T-helper 1 cell treated with Interleukin-12 subunit alpha and Interleukin-12 subunit beta and Interleukin-4 antibody, amounts not matched to agents 30 μg/mL and 1 μg/mL, for 36 hours (primary cell): ENCODE results near the gene SMIM1.

Experiments used
- H3K27ac Mint-ChIP-seq: one replicate; pipeline ENCODE4 v1.8.0; 2021; ENCODE audit warnings: mild to moderate bottlenecking, mixed read lengths
- H3K27me3 Mint-ChIP-seq: one replicate; pipeline ENCODE4 v1.8.0; 2021; ENCODE audit warnings: low read depth, mixed read lengths
- H3K36me3 Mint-ChIP-seq: one replicate; pipeline ENCODE4 v1.8.0; 2021; ENCODE audit warnings: low read depth, mixed read lengths
- H3K4me1 Mint-ChIP-seq: one replicate; pipeline ENCODE4 v1.8.0; 2021; ENCODE audit warnings: low read depth, mixed read lengths
- H3K4me3 Mint-ChIP-seq: one replicate; pipeline ENCODE4 v1.8.0; 2021; ENCODE audit warnings: mild to moderate bottlenecking, moderate library complexity, mixed read lengths
- H3K9me3 Mint-ChIP-seq: one replicate; pipeline ENCODE4 v1.8.0; 2021; ENCODE audit warnings: mixed read lengths

Gene SMIM1

DNA sequence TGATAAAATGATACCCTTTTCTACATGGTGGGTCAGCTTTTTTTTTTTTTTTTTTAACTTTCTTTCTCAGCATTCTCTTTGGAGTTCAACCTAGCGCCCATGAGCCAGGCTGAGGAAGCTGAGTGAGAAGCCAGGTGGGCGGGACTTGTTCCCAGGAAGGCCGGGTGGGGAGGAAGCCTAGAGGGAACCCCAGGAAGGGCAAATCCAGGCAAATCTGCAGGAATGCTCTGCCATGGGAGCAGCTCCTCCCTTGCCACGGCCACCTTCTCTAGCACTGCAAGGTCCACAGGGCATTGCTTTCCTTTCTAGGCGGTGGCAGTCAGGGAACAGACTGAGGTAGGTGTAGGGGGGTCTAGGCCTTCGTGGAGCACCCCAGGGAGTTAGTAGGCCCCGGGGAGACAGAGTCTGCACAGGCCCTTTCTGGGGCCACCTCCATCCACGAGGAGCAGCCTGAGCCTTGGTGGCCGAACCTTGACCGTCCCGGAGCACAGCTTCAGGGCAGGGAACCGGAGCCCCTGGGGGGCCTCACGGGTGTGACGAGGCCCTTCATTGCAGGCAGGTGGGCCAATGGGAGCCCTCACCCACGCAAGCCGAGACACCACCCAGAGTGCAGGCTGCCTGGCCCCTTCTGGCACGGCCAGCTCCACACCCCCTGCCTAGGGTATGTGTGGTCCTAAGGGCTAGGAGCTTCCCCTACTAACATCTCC is 38.5 kb upstream of the SMIM1 start:
- Mint-ChIP-seq H3K36me3 (peaks cover 2% of the 10 kb centered on the region), H3K4me3 (no peak overlapping the region), H3K27ac (no peak overlapping the region), H3K4me1 (no peaks in the 10 kb centered on the region), H3K27me3 (no peaks in the 10 kb centered on the region), H3K9me3 (no peaks in the 10 kb centered on the region)

DNA sequence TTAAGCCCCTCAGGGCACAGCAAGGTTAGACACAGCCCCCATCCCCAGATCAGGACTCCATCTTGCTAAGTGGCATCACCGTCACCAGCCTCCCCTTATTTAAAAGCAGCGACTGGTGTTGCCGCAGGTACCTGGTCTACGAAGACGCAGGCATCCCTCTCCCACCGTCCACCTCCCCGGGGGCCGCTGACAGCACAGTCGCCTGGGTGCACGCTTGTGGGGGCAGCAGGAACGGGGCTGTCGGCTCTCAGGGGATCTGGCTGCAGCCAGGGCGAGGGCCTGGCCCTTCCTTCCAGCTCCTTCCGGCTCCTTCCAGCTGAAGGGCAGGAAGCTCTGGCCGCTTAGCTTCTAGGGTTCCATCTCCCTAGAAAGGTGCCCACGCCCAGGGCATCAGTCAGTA is 37.9 kb upstream of the SMIM1 start:
- Mint-ChIP-seq H3K27ac (no peak overlapping the region), H3K4me3 (no peak overlapping the region), H3K9me3 (no peaks in the 10 kb centered on the region), H3K27me3 (no peaks in the 10 kb centered on the region), H3K36me3 (peaks cover 2% of the 10 kb centered on the region), H3K4me1 (no peaks in the 10 kb centered on the region)

GRCh38 chr1:3735027-3735681 is 37.4 kb upstream of the SMIM1 start:
- Mint-ChIP-seq H3K27me3 (no peaks in the 10 kb centered on the region), H3K4me1 (no peaks in the 10 kb centered on the region), H3K36me3 (peaks cover 2% of the 10 kb centered on the region), H3K27ac (no peak overlapping the region), H3K9me3 (no peaks in the 10 kb centered on the region), H3K4me3 (no peak overlapping the region)

DNA sequence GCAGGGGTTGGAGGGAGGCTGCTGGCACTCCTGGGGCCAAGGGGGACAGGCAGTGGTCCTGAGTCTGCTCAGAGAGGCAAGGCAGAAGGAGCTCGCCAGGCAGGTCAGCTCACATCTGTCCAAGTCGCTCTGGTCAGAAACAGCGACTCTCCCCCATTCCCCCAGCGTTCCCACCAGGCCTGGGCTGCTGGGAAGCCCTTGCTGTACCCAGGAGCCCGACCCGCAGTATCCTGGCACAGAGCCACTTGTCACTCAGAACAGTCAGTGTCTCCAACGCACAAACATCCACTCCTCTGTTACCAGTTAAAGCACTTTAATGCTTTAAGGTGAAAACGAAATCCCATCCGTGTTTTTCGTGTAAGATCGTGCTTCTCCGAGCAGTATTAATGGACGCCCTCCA is 36.9 kb upstream of the SMIM1 start:
- H3K9me3 Mint-ChIP-seq, result no peaks in the 10 kb centered on the region
- no peak overlapping the region for H3K27ac Mint-ChIP-seq
- H3K4me1 Mint-ChIP-seq, result no peaks in the 10 kb centered on the region
- no peaks in the 10 kb centered on the region for H3K27me3 Mint-ChIP-seq
- H3K4me3 Mint-ChIP-seq, result no peak overlapping the region
- peaks cover 2% of the 10 kb centered on the region for H3K36me3 Mint-ChIP-seq

DNA sequence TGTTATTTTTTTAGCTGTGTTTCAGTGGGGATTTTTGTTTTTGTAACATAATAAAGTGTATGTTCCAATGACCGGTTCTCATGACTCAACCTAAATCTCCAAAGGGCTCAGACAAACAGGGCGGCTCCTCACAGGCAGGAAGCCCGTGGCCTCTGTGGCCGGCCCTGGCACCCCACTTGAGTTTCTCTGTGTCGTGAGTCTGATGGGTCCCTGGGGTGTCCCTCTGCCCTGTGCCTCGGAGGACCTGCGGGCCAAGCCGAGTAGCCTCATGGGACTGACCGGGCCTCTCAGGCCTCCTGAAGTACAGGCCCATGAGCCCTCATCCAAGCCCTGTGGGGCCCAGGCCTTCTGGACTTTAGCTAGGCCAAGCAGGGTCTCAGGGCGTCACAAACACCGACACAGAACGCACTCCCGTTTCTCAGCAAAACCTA is 36.4 kb upstream of the SMIM1 start:
- Mint-ChIP-seq H3K4me3 (no peak overlapping the region), H3K9me3 (no peaks in the 10 kb centered on the region), H3K4me1 (no peaks in the 10 kb centered on the region), H3K27me3 (no peaks in the 10 kb centered on the region), H3K36me3 (peaks cover 2% of the 10 kb centered on the region), H3K27ac (no peak overlapping the region)

DNA sequence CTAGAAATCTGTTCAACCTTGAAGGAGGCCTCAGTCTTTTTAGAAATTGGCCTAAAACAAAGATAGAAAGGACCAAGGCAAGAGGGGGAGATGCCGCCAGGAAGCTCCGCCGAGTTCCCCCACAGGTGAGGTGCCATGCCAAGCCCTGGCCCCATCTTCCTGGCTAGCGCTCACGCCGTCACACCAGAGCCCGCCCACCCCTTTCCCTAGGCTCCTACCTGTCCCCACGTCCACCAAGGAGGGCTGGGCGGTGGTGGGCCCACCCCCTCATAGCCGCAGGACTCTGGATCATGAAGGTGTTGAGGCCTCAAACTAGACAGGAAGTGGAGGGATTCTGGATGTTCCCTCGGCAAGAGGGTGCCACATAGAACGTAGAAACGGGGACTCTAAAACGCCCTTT is 35.8 kb upstream of the SMIM1 start:
- no peaks in the 10 kb centered on the region for H3K4me1 Mint-ChIP-seq
- no peaks in the 10 kb centered on the region for H3K9me3 Mint-ChIP-seq
- no peaks in the 10 kb centered on the region for H3K27me3 Mint-ChIP-seq
- H3K27ac Mint-ChIP-seq, result no peak overlapping the region
- peaks cover 4% of the 10 kb centered on the region for H3K36me3 Mint-ChIP-seq
- no peak overlapping the region for H3K4me3 Mint-ChIP-seq

GRCh38 chr1:3738943-3739342 is 33.6 kb upstream of the SMIM1 start:
- Mint-ChIP-seq H3K27me3 (no peaks in the 10 kb centered on the region), H3K27ac (no peak overlapping the region), H3K4me3 (no peak overlapping the region), H3K36me3 (peaks cover 4% of the 10 kb centered on the region), H3K4me1 (no peaks in the 10 kb centered on the region), H3K9me3 (no peaks in the 10 kb centered on the region)

DNA sequence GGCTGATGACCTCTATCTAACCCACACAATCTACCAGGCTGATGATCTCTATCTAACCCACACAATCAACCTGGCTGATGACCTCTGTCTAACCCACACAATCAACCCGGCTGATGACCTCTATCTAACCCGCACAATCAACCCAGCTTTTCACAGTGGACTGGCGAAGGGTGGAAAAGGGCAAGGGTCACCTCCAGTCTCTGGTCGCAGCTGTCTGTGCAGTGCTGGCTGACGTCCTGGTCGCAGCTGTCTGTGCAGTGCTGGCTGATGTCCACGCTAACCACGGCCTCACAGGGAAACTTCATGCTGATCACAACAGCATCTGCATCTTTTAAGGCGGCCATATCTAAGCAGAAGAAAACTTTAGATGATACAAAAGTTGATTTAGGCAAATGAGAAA is 32.5 kb upstream of the SMIM1 start:
- H3K36me3 Mint-ChIP-seq, result peaks cover 4% of the 10 kb centered on the region
- H3K27me3 Mint-ChIP-seq, result no peaks in the 10 kb centered on the region
- H3K27ac Mint-ChIP-seq, result no peak overlapping the region
- H3K4me3 Mint-ChIP-seq, result no peak overlapping the region
- no peaks in the 10 kb centered on the region for H3K9me3 Mint-ChIP-seq
- peaks cover 2% of the 10 kb centered on the region for H3K4me1 Mint-ChIP-seq

GRCh38 chr1:3740752-3741151 is 31.8 kb upstream of the SMIM1 start:
- Mint-ChIP-seq H3K4me1 (peaks cover 5% of the 10 kb centered on the region), H3K27me3 (no peaks in the 10 kb centered on the region), H3K36me3 (peaks cover 5% of the 10 kb centered on the region), H3K4me3 (no peak overlapping the region), H3K9me3 (no peaks in the 10 kb centered on the region), H3K27ac (no peak overlapping the region)

DNA sequence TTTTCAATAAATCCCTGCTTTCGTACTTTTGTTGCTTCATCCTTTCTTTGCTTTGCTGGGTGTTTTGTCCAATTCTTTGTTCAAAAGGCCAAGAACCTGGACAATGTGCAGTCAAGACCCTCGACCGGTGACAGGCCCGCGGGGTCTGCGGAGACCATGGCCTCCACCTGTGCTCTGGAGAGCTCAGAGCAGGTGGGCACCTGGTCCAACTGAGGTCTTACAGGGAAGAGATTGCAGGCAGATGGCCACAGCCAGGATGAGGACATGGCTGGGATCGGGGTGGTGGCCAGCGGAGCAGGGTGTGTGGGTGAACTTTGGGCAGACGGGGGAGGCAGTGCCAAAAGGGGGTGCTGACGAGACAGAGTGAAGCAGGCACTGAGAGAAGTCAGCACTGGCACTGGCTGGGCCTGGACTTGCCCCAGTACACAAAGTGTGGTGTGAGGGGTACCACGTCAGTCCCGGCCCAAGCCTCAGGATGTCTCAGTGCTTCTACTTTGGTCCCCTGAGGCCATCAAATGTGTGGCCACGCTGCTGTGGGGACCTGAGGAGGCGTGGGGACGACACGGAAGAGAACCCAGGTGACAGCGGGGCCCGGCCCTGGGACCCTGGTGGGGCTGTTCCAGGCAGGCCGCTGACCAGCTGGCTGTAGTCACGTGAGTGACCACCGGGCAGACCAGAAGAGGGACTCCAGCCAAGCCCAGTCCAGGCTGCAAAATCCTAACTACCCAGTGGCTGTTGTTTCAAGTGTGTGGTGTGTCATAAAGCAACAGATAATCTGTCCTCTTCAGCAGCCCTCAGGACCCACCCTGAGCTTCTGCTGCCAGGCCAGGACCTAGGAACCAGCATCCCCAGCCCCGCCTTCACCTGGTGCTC is 30.7 kb upstream of the SMIM1 start:
- no peak overlapping the region for H3K27ac Mint-ChIP-seq
- H3K4me3 Mint-ChIP-seq, result no peak overlapping the region
- peaks cover 4% of the 10 kb centered on the region for H3K36me3 Mint-ChIP-seq
- H3K4me1 Mint-ChIP-seq, result peaks cover 14% of the 10 kb centered on the region
- no peaks in the 10 kb centered on the region for H3K9me3 Mint-ChIP-seq
- no peaks in the 10 kb centered on the region for H3K27me3 Mint-ChIP-seq

DNA sequence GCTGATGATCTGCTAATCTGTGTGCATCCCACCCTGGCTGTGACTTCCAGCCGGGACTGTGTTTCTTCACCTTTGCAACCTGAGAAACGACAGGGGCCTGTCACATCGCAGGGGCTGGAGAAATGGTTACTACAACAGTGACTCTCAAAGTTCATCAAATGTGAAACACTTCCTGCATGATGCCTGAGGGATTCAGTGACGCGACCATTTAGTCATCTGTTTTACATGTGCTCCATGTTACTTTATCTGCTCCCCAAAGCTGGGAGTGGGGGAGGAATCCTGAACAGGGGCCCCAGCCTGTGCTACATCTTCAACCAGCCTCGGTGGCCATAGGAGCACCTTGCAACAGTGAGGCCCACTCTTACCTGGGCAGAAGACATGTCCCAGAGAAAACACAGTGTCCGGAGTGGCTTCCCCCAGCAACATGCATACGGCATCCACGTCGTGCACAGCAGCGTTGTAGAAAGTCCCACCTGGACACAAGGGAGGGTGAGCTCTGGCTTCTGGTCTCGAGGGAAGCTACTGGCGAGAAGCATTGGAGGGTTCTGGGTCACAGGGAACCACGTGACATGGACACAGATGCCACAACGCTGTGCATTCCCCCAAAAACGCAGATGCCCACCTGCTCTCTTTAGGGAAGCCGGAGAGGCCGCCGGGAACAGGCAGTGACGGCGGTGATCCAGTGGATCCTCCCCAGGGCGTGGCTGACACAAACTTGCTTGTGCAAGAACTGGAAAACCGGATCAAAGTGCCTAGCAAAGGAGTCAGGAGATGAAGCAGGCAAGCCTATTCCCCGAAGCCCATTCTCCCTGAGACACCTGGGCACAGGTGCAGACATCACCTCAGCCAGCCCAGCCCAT is 29.9 kb upstream of the SMIM1 start:
- peaks cover 14% of the 10 kb centered on the region for H3K4me1 Mint-ChIP-seq
- no peak overlapping the region for H3K27ac Mint-ChIP-seq
- H3K36me3 Mint-ChIP-seq, result peaks cover 4% of the 10 kb centered on the region
- no peak overlapping the region for H3K4me3 Mint-ChIP-seq
- no peaks in the 10 kb centered on the region for H3K9me3 Mint-ChIP-seq
- H3K27me3 Mint-ChIP-seq, result no peaks in the 10 kb centered on the region

- no peak overlapping the region for H3K27ac Mint-ChIP-seq
- H3K36me3 Mint-ChIP-seq, result peaks cover 4% of the 10 kb centered on the region
- peaks cover 17% of the 10 kb centered on the region for H3K4me1 Mint-ChIP-seq
- no peak overlapping the region for H3K4me3 Mint-ChIP-seq
- no peaks in the 10 kb centered on the region for H3K9me3 Mint-ChIP-seq
- H3K27me3 Mint-ChIP-seq, result no peaks in the 10 kb centered on the region
These were observed 29.1 kb upstream of the SMIM1 start for GRCh38 chr1:3743421-3743820.

DNA sequence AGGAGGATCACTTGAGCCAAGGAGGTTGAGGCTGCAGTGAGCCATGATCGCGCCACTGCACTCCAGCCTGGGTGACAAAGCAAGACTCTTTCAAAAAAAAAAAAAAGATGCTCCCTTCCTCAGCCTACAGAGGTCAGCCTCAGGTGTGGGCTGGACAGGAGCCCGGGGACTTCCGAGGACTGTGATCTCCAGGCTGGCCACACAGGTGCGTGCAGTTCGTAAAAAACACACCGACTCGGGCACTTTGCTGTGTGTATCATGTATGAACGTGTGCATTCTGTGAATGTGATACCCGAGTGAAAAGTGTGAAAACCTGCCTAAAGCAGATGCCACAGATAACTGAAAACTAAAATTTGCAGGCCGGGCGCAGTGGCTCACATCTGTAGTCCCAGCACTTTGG is 28.7 kb upstream of the SMIM1 start:
- H3K9me3 Mint-ChIP-seq, result no peaks in the 10 kb centered on the region
- no peak overlapping the region for H3K4me3 Mint-ChIP-seq
- H3K27ac Mint-ChIP-seq, result no peak overlapping the region
- H3K27me3 Mint-ChIP-seq, result no peaks in the 10 kb centered on the region
- H3K36me3 Mint-ChIP-seq, result peaks cover 4% of the 10 kb centered on the region
- peaks cover 17% of the 10 kb centered on the region for H3K4me1 Mint-ChIP-seq

GRCh38 chr1:3744646-3745045 is 27.9 kb upstream of the SMIM1 start:
- H3K4me3 Mint-ChIP-seq, result no peak overlapping the region

More at GRCh38 chr1:3744646-3745045, 27.9 kb upstream of the SMIM1 start:
- peaks cover 17% of the 10 kb centered on the region for H3K4me1 Mint-ChIP-seq
- no peaks in the 10 kb centered on the region for H3K27me3 Mint-ChIP-seq
- no peaks in the 10 kb centered on the region for H3K9me3 Mint-ChIP-seq
- H3K27ac Mint-ChIP-seq, result no peak overlapping the region
- peaks cover 4% of the 10 kb centered on the region for H3K36me3 Mint-ChIP-seq
